Stimulated activated memory B cell treated with anti-CD40 and anti-IgM and Interleukin-4, amounts not matched to agents 10 μg/mL and 1 μg/mL and 100 μg/mL, for 72 hours (primary cell): ENCODE measurements around the gene ING2.

ENCODE experiments used
- ATAC-seq: fragments of 150-1000 bp; cut with Tn5 transposase; 2 replicates; pipeline ENCODE4 v1.10.0; 2021
- H3K27ac Mint-ChIP-seq: one replicate; pipeline ENCODE4 v1.8.0; 2022; ENCODE audit warnings: mild to moderate bottlenecking, mixed read lengths
- H3K27me3 Mint-ChIP-seq: one replicate; pipeline ENCODE4 v1.8.0; 2022; ENCODE audit warnings: mixed read lengths
- H3K36me3 Mint-ChIP-seq: one replicate; pipeline ENCODE4 v1.8.0; 2022; ENCODE audit warnings: mixed read lengths
- H3K4me1 Mint-ChIP-seq: one replicate; pipeline ENCODE4 v1.8.0; 2022; ENCODE audit warnings: mixed read lengths
- H3K4me3 Mint-ChIP-seq: one replicate; pipeline ENCODE4 v1.8.0; 2022; ENCODE audit warnings: mild to moderate bottlenecking, moderate library complexity, mixed read lengths
- H3K9me3 Mint-ChIP-seq: one replicate; pipeline ENCODE4 v1.8.0; 2022; ENCODE audit warnings: mixed read lengths

The ING2 gene

DNA sequence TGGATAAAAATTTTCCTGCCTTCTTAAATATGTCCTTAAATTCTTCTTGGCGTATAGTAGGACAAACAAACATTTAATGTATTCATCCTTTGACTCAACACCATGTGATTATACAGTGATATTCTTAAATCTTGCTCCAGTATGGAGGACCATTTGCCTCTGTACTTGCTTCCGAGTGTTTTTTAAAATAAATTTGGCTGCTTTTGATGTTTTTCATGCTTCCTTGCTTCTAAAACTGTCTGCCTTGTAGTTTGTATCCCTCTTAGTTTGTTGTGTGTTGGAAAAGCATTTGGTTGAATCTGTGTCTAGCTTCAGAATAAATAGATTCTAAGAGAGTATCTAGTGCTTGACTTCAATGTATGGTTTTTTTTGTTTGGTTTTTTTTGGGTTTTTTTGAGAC is 12.3 kb downstream of the ING2 start:
- Mint-ChIP-seq H3K27me3 (no peaks in the 10 kb centered on the region), H3K4me1 (no peaks in the 10 kb centered on the region), H3K4me3 (no peak overlapping the region), H3K27ac (no peak overlapping the region), H3K9me3 (no peaks in the 10 kb centered on the region), H3K36me3 (peaks cover 2% of the 10 kb centered on the region)
- ATAC-seq: no peak

DNA sequence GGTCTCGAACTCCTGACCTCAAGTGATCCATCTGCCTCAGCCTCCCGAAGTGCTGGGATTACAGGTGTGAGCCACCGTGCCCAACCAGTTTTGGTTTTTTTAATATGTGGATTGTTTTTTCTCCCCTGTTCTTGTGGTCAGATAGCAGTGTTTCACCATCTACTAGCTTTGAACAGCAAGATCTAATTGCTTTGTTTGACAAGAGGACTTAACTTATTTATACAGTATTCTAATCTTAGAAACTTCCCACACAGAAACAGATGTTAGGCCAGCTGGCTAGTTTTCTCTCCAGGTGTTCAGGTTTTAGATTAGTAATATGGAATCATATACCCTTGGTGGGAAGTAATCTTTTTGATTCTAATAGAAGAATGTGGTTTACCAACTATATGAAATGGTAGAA is 12.9 kb downstream of the ING2 start:
- Mint-ChIP-seq H3K9me3 (no peaks in the 10 kb centered on the region), H3K4me3 (no peak overlapping the region), H3K4me1 (no peaks in the 10 kb centered on the region), H3K27me3 (peaks cover 2% of the 10 kb centered on the region), H3K27ac (no peak overlapping the region), H3K36me3 (no peaks in the 10 kb centered on the region)
- no peak for ATAC-seq

DNA sequence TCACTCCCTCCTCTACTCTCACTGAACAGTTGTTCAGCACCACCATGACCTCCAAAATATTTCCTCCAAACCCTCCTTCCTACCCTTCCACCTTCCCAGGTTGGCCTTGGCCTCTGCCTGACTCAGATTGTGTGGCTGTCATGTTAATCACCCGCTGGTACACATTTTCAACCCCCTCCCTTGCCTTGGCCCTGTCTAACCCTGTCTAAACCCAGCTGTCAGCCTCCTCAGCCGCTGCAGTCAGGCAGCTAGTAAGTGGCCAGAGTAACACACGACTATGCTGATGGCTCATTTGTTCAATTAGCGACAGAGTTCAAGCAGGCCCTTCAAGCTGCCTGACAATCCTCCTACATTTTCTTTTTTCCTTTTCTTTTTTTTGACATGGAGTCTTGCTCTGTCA is 18.0 kb downstream of the ING2 start:
- no peaks in the 10 kb centered on the region for H3K4me1 Mint-ChIP-seq
- no peak for ATAC-seq
- H3K36me3 Mint-ChIP-seq: no peaks in the 10 kb centered on the region
- H3K9me3 Mint-ChIP-seq: no peaks in the 10 kb centered on the region
- H3K4me3 Mint-ChIP-seq: no peak overlapping the region
- H3K27ac Mint-ChIP-seq: no peak overlapping the region
- H3K27me3 Mint-ChIP-seq: peaks cover 45% of the 10 kb centered on the region

DNA sequence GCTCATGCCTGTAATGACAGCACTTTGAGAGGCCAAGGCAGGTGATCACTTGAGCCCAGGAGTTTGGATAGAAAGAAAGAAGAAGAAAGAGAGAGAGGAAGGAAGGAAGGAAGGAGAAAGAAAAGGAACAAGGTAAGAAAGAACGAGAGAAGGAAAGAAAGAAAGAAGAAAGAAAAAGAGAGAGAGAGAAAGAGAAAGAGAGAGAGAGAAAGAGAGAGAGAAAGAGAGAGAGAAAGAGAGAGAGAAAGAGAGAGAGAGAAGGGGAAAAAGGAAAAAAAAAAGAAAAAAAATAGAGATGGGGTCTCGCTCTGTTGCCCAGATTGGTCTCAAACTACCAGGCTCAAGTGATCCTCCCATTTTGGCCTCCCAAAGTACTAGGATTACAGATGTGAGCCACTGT is 22.5 kb downstream of the ING2 start:
- H3K27ac Mint-ChIP-seq: no peak overlapping the region
- H3K36me3 Mint-ChIP-seq: no peaks in the 10 kb centered on the region
- no peak for ATAC-seq
- no peaks in the 10 kb centered on the region for H3K9me3 Mint-ChIP-seq
- no peak overlapping the region for H3K4me3 Mint-ChIP-seq
- no peaks in the 10 kb centered on the region for H3K4me1 Mint-ChIP-seq
- H3K27me3 Mint-ChIP-seq: peaks cover 53% of the 10 kb centered on the region

DNA sequence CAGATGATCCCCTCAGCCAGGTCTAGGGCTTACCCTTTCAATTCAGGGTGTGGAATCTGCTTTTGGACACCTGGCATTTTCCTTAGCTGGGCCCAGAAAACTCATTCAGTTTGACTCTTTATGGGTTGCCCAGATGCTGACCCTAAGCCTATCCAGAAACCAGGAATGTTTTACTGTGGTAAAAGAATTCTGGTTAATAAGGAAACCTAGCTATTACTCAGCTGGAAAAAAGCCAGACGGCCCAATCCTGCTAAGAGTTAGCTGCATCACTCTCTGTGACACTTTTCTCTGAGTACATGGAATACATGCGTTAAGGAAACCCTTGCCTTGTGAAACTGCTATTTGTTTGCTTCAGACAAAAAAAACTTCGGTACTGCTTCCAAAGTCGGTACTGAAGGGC is 28.0 kb downstream of the ING2 start:
- no peak for ATAC-seq
- peaks cover 9% of the 10 kb centered on the region for H3K27me3 Mint-ChIP-seq
- no peak overlapping the region for H3K27ac Mint-ChIP-seq
- no peak overlapping the region for H3K4me3 Mint-ChIP-seq
- H3K9me3 Mint-ChIP-seq: no peaks in the 10 kb centered on the region
- H3K36me3 Mint-ChIP-seq: no peaks in the 10 kb centered on the region
- no peaks in the 10 kb centered on the region for H3K4me1 Mint-ChIP-seq

DNA sequence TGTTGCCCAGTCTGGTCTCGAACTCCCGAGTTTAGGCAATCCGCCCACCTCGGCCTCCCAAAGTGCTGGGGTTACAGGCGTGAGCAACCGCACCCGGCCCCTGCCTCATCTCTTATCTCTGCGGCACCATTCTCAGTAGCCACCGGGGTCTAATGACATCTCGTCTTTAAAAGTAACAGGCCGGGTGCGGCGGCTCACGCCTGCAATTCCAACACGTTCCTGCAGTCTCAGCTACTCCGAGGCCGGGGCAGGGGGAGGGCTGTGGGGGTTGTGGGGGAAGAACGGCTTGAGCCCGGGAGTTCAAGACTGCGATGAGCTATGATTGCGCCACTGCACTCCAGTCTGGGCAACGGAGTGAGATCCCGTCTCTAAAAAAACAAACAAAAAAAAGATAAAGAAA is 28.8 kb downstream of the ING2 start:
- Mint-ChIP-seq H3K27ac (no peak overlapping the region), H3K36me3 (no peaks in the 10 kb centered on the region), H3K4me3 (no peak overlapping the region), H3K9me3 (no peaks in the 10 kb centered on the region), H3K4me1 (no peaks in the 10 kb centered on the region), H3K27me3 (peaks cover 16% of the 10 kb centered on the region)
- no peak for ATAC-seq

DNA sequence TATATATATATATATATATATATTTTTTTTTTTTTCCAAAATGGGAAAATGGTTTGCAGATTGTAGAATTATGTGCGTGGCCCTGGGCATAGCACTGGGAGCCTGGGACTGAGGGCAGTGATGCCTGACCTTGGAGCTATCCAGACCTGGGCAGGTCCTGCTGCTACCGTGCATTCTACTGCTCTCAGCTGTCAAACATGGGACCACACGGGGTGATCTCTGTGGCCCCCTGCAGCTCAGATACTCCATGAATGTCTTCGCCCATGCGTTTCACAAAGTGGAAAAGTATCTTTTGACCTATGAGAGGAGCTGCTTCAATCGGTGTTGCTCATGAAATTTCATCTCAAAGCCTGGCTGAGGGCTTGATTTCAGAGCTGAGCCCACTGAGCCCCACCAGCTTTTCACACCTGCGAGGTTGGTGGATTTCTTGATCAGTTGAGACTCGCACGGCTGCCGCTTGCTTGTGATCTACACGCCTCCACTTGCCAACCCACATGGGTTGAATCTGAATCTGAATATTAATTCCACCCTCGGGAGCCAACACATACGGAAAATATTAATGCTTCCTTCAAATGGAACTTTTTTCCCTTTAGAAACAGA is 35.7 kb downstream of the ING2 start:
- no peaks in the 10 kb centered on the region for H3K4me1 Mint-ChIP-seq
- no peak for ATAC-seq
- no peak overlapping the region for H3K4me3 Mint-ChIP-seq
- peaks cover 22% of the 10 kb centered on the region for H3K27me3 Mint-ChIP-seq
- H3K27ac Mint-ChIP-seq: no peak overlapping the region
- H3K9me3 Mint-ChIP-seq: peaks cover 9% of the 10 kb centered on the region
- peaks cover 6% of the 10 kb centered on the region for H3K36me3 Mint-ChIP-seq

DNA sequence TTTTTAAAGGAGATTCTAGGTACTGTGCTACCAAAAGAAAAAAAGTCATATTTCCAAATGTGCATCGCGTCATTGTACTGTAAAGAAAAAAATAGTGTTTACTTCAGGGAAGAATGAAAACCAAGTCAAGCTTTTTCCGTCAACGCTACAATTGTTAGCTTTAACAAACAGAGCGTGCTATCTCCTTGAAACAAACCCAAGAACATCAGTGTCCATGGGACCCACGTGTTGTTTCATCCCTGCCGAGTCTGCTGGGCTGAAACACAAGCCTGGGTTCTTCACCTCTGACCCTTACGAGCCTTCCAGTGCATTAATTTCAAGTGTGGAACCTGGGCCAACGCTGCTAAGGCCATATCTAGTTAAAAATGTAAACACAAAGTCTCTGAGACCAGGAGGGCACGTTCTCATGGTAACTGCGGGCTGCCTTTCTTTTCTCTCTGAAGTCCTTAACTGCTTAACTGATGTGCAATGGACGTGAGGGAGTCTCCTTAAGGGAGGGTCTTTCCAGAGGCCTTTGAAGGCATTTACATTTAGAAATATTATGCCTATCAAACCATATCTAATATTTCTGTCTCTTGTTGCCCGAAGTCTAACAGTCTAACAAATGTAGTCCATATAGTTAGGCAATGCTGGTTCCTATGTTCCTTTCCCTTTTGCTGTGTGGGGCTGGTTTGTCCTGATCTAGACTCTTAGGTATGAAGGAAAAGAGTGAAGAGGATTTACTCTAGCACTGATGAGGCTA is 36.3 kb downstream of the ING2 start:
- peaks cover 6% of the 10 kb centered on the region for H3K36me3 Mint-ChIP-seq

DNA sequence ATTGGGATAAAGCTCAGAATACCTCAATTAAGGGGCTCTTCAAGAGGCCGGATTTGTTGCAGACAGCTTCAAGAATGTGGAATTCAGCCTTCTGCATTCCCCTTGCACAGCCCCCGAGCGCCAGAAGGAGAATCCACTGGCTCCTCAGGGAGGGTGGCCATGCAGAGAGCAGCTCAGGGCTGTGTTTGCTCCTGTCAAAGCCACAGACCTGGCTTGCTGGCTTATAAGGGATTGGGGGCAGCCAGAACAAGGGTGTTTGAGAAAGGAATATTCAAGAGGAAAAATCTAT is 36.8 kb downstream of the ING2 start:
- Mint-ChIP-seq H3K4me1 (no peaks in the 10 kb centered on the region), H3K27me3 (peaks cover 34% of the 10 kb centered on the region), H3K36me3 (peaks cover 6% of the 10 kb centered on the region), H3K4me3 (no peak overlapping the region), H3K9me3 (peaks cover 9% of the 10 kb centered on the region), H3K27ac (no peak overlapping the region)
- ATAC-seq: no peak

More for the DNA sequence above, 36.3 kb downstream of the ING2 start:
- no peaks in the 10 kb centered on the region for H3K4me1 Mint-ChIP-seq
- H3K27ac Mint-ChIP-seq: no peak overlapping the region
- peaks cover 28% of the 10 kb centered on the region for H3K27me3 Mint-ChIP-seq
- no peak for ATAC-seq
- H3K9me3 Mint-ChIP-seq: peaks cover 9% of the 10 kb centered on the region
- H3K4me3 Mint-ChIP-seq: no peak overlapping the region

DNA sequence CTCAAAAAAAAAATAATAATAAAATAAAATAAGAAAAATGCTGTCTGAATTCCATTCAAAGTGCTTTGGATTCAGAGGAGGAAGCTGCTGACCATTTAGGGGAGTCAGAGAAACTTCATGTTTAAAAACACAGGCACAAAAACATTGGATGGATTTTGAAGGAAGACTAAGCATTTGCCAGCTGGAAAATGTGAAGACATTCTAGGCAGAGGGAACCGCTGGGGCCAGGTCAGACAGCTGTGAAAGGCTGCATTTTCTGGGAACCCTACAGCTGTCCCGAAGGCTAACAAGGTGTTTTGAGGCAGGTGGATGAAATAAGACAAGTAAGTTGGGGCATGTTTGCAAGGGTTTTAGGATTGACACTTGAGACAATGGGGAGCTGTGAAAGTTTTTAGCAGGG is 38.6 kb downstream of the ING2 start:
- no peak for ATAC-seq
- Mint-ChIP-seq H3K27ac (no peak overlapping the region), H3K36me3 (peaks cover 6% of the 10 kb centered on the region), H3K4me1 (no peaks in the 10 kb centered on the region), H3K27me3 (peaks cover 43% of the 10 kb centered on the region), H3K4me3 (no peak overlapping the region), H3K9me3 (peaks cover 9% of the 10 kb centered on the region)

DNA sequence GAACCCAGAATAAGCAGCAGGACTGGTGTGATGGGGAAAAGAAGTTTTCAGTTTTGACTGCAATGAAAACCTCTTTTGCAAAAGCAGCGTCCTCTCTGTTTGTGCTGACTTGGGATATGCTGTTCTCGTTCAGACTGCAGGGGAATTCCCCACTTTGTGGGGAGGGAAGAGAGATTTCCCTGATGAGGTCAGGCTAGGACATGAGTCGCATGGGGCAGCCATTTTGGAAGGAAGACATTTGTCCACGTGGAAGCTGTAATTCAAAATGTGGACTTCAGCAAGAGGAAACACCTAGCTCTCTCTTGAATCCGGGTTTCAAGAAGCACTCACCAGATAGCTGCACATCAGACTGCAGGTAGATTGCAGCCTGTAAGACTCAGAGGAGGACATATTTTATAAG is 39.3 kb downstream of the ING2 start:
- Mint-ChIP-seq H3K4me3 (no peak overlapping the region), H3K27me3 (peaks cover 49% of the 10 kb centered on the region), H3K9me3 (peaks cover 9% of the 10 kb centered on the region), H3K27ac (no peak overlapping the region), H3K4me1 (no peaks in the 10 kb centered on the region), H3K36me3 (peaks cover 6% of the 10 kb centered on the region)
- no peak for ATAC-seq

DNA sequence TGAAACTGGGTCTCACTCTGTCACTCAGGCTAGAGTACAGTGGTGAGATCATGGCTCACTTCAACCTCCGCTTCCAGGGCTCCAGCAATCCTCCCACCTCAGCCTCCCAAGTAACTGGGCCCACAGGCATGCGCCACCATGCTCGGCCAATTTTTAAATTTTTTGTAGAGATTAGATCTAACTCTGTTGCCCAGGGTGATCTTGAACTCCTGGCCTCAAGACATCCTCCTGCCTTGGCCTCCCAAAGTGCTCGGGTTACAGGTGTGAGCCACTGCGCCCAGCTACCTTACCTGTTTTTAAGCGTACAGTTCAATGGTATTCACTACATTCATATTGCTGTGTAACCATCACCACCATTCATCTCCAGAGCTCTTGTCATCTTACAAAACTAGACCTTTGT is 41.5 kb downstream of the ING2 start:
- ATAC-seq: no peak
- H3K4me1 Mint-ChIP-seq: no peaks in the 10 kb centered on the region
- peaks cover 9% of the 10 kb centered on the region for H3K9me3 Mint-ChIP-seq
- peaks cover 52% of the 10 kb centered on the region for H3K27me3 Mint-ChIP-seq
- no peak overlapping the region for H3K4me3 Mint-ChIP-seq
- H3K36me3 Mint-ChIP-seq: peaks cover 6% of the 10 kb centered on the region
- H3K27ac Mint-ChIP-seq: no peak overlapping the region

DNA sequence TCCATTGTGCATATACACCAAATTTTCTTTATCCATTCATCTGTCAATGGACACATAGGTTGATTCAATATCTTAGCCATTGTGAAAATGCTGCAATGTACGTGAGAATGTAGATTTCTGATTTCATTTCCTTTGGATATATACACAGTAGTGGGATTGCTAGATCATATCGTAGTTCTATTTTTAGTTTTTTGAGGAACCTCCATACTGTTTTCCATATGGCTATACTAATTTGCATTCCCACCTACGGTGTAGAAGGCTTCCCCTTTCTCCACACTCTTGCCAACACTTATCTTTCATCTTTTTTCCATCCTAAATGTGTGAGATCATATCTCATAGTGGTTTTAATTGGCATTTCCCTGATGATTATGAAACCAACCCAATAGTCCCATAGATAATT is 43.4 kb downstream of the ING2 start:
- no peak for ATAC-seq
- Mint-ChIP-seq H3K36me3 (peaks cover 6% of the 10 kb centered on the region), H3K27ac (no peak overlapping the region), H3K4me1 (no peaks in the 10 kb centered on the region), H3K9me3 (peaks cover 17% of the 10 kb centered on the region), H3K4me3 (no peak overlapping the region), H3K27me3 (peaks cover 50% of the 10 kb centered on the region)

DNA sequence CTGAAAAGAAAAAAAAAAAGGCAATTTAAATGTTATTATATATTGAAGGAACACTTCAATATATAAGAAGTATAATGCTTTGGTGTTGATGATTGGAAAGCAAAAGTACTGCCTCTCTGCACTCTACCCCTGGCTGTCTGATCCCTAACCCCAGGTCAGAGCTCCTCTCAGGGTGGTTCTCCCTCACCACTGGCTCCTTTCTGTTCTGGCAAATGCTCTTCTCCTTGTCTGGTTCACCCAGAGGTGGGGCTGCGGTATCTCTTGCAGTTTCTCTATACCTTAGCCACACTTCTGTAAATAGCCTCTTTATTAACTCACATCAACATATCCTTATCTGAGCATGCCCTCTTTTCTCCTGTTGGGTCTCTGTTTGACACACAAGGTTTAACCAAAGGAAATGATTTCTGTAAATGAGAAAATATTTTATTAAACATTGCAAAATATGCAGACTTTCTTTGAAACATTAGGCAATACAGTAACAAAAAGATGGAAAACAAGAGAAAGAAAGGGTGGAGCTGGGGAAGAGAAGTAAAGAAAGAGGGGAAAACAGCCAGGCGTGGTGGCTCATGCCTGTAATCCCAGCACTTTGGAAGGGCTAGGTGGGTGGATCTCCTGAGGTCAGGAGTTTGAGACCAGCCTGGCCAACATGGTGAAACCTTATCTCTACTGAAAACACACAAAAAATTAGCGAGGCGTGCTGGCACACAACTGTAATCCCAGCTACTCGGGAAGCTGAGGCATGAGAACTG is 45.7 kb downstream of the ING2 start:
- H3K4me3 Mint-ChIP-seq: no peak overlapping the region
- no peak overlapping the region for H3K27ac Mint-ChIP-seq
- ATAC-seq: no peak
- H3K27me3 Mint-ChIP-seq: peaks cover 38% of the 10 kb centered on the region
- H3K9me3 Mint-ChIP-seq: peaks cover 20% of the 10 kb centered on the region
- no peaks in the 10 kb centered on the region for H3K36me3 Mint-ChIP-seq
- no peaks in the 10 kb centered on the region for H3K4me1 Mint-ChIP-seq

DNA sequence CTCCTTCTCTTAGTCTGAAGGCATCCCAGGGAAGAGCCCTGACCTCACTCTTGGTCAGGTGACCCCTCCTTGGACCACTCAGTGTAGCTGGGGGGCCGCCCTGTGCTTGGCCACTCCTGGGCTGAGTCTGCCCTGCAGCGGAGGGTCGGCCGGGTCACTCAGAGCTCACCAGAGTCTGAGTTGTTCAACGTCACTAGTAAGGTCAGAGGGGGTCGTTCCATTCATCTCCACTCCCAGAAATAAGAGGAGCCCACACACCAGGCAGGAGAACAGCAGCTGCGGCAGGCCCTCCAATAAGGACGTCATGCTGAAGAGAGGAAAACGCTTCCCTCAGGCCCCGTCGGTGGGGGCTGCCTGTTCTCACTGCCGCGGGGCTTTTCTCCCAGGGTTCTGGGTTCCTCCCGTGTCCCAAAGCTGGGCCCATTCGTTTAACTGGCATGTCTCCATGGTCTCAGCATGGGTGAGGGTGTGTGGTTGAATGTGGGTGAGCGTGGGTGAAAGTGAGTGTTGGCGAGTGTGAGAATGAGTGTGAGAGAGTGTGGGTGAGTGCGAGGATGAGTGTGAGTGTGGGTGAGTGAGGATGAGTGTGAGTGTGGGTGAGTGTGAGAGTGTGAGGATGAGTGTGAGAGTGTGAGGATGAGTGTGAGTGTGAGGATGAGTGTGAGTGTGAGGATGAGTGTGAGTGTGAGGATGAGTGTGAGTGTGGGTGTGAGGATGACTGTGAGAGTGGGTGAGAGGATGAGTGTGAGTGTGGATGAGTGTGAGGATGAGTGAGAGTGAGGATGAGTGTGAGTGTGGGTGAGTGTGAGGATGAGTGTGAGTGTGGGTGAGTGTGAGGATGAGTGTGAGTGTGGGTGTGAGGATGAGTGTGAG is 47.7 kb downstream of the ING2 start:
- H3K27ac Mint-ChIP-seq: no peak overlapping the region
- no peak for ATAC-seq
- no peaks in the 10 kb centered on the region for H3K4me1 Mint-ChIP-seq
- H3K9me3 Mint-ChIP-seq: peaks cover 20% of the 10 kb centered on the region
- no peak overlapping the region for H3K4me3 Mint-ChIP-seq
- peaks cover 22% of the 10 kb centered on the region for H3K27me3 Mint-ChIP-seq
- no peaks in the 10 kb centered on the region for H3K36me3 Mint-ChIP-seq
